C4-2B (cell line): ENCODE data around the gene TYMP.

Experiments used
- ZFX ChIP-seq: fragments of 450-650 bp; IDR thresholded peaks from 2 replicates; pipeline ENCODE4 v1.6.1; 2017
- TF ChIP-seq, protein P1 (sequence below): fragments of 450-650 bp; conservative IDR thresholded peaks from 2 replicates; pipeline ENCODE4 v1.5.1; 2017; ENCODE audit warnings: mild to moderate bottlenecking

DNA sequence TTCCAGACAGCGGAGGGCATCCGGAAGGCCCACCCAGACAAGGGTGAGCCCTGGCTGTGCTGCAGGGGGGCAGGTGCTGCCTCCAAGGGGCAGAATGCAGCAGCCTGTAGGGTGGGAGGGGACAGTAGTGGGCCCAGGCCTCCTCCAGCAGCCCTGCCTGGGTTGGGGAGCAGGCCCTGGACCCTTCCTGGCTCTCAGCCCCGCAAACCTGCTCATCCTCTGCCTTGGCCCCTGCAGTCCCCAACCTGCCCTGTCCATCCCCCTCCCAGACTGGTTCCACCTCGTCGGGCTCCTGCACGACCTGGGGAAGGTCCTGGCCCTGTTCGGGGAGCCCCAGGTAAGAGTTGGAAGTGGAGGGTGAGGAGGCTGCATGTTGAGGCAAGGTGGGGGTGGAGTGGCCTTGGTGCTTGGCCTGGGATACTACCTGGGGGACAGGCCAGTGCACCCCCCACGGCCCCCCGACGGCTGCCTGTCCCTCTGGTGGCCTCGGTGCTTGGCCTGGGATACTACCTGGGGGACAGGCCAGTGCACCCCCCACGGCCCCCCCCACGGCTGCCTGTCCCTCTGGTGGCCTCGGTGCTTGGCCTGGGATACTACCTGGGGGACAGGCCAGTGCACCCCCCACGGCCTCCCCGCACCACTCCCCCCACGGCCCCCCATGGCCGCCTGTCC, 41.7 kb downstream of the TYMP start:
- TF ChIP-seq, protein P1, sequence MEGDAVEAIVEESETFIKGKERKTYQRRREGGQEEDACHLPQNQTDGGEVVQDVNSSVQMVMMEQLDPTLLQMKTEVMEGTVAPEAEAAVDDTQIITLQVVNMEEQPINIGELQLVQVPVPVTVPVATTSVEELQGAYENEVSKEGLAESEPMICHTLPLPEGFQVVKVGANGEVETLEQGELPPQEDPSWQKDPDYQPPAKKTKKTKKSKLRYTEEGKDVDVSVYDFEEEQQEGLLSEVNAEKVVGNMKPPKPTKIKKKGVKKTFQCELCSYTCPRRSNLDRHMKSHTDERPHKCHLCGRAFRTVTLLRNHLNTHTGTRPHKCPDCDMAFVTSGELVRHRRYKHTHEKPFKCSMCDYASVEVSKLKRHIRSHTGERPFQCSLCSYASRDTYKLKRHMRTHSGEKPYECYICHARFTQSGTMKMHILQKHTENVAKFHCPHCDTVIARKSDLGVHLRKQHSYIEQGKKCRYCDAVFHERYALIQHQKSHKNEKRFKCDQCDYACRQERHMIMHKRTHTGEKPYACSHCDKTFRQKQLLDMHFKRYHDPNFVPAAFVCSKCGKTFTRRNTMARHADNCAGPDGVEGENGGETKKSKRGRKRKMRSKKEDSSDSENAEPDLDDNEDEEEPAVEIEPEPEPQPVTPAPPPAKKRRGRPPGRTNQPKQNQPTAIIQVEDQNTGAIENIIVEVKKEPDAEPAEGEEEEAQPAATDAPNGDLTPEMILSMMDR = no peak
- TF ChIP-seq ZFX = no peak
